Measurements from ENCODE around the gene CDADC1. TPM values are rescaled to one million over a fixed set of nuclear protein-coding genes. Genes with fewer than 3 reads are reported as not detected.

The CDADC1 gene
- polyA plus RNA-seq, 1 of the 3 experiments (the other 2 are of a cell fraction): 3.5 TPM

GRCh38 chr13:49271264-49271663 lies 23.5 kb downstream of the CDADC1 start:
- H4K20me1 ChIP-seq (ENCODE audit: insufficient read depth): no peaks in the 10 kb centered on the region
- H3K36me3 ChIP-seq (replicated peaks in 1 of 2; ENCODE audit: control insufficient read depth in 1 of 2, insufficient read depth in 2 of 2, low read length in 1 of 2): peaks cover 0 to 14% of the 10 kb centered on the region in 2 experiments
- H3K27me3 ChIP-seq (ENCODE audit: insufficient read depth): no peaks in the 10 kb centered on the region
- WGBS (ENCODE audit: low lambda C conversion rate): 100% methylated on average over 1 of the region's 1 CpG
- H3F3A ChIP-seq (replicated peaks; ENCODE audit: insufficient read depth): no peaks in the 10 kb centered on the region
- no peak overlapping the region for H3K4me3 ChIP-seq (ENCODE audit: low read depth in 2 of 2, low read length in 1 of 2)
- no peaks in the 10 kb centered on the region for H3K79me2 ChIP-seq (ENCODE audit: insufficient read depth)
- TF ChIP-seq RXRA (IDR thresholded peaks at IDR 0.05; ENCODE audit: borderline replicate concordance, low read depth) (no peak), YY1 (IDR thresholded peaks at IDR 0.05; ENCODE audit: low read depth) (no peak), ZBTB33 (IDR thresholded peaks at IDR 0.05; ENCODE audit: borderline replicate concordance, low read depth) (no peak), USF2 (IDR thresholded peaks at IDR 0.05; ENCODE audit: borderline replicate concordance, low read depth, low read length) (no peak), NRF1 (IDR thresholded peaks at IDR 0.05; ENCODE audit: low read depth, low read length) (no peak), GATA2 (CRISPR knock-in tag; IDR thresholded peaks at IDR 0.05) (no peak), EP300 (IDR thresholded peaks at IDR 0.05; ENCODE audit: borderline replicate concordance in 1 of 2, low read depth in 1 of 2, low read length in 1 of 2) (no peak), POLR2AphosphoS5 (IDR thresholded peaks at IDR 0.05; ENCODE audit: low read depth, low read length) (no peak), USF1 (IDR thresholded peaks at IDR 0.05; ENCODE audit: borderline replicate concordance, low read depth) (no peak), CHD2 (IDR thresholded peaks at IDR 0.05; ENCODE audit: low read length, partially characterized antibody) (no peak), NFIC (IDR thresholded peaks at IDR 0.05; ENCODE audit: borderline replicate concordance) (no peak), FOSL2 (IDR thresholded peaks at IDR 0.05; ENCODE audit: borderline replicate concordance, low read depth) (no peak), SIN3A (IDR thresholded peaks at IDR 0.05; ENCODE audit: borderline replicate concordance, low read depth, low read length) (no peak), FOXM1 (IDR thresholded peaks at IDR 0.05; ENCODE audit: low read depth) (no peak), JUND (IDR thresholded peaks at IDR 0.05) (no peak), RAD21 (IDR thresholded peaks at IDR 0.05; ENCODE audit: low read length) (no peak), MEF2A (IDR thresholded peaks at IDR 0.05; ENCODE audit: borderline replicate concordance, low read depth) (no peak)
- TF ChIP-seq, protein P1, sequence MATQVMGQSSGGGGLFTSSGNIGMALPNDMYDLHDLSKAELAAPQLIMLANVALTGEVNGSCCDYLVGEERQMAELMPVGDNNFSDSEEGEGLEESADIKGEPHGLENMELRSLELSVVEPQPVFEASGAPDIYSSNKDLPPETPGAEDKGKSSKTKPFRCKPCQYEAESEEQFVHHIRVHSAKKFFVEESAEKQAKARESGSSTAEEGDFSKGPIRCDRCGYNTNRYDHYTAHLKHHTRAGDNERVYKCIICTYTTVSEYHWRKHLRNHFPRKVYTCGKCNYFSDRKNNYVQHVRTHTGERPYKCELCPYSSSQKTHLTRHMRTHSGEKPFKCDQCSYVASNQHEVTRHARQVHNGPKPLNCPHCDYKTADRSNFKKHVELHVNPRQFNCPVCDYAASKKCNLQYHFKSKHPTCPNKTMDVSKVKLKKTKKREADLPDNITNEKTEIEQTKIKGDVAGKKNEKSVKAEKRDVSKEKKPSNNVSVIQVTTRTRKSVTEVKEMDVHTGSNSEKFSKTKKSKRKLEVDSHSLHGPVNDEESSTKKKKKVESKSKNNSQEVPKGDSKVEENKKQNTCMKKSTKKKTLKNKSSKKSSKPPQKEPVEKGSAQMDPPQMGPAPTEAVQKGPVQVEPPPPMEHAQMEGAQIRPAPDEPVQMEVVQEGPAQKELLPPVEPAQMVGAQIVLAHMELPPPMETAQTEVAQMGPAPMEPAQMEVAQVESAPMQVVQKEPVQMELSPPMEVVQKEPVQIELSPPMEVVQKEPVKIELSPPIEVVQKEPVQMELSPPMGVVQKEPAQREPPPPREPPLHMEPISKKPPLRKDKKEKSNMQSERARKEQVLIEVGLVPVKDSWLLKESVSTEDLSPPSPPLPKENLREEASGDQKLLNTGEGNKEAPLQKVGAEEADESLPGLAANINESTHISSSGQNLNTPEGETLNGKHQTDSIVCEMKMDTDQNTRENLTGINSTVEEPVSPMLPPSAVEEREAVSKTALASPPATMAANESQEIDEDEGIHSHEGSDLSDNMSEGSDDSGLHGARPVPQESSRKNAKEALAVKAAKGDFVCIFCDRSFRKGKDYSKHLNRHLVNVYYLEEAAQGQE (IDR thresholded peaks at IDR 0.05; ENCODE audit: low read depth, low read length): no peak
- TF ChIP-seq, protein P2, sequence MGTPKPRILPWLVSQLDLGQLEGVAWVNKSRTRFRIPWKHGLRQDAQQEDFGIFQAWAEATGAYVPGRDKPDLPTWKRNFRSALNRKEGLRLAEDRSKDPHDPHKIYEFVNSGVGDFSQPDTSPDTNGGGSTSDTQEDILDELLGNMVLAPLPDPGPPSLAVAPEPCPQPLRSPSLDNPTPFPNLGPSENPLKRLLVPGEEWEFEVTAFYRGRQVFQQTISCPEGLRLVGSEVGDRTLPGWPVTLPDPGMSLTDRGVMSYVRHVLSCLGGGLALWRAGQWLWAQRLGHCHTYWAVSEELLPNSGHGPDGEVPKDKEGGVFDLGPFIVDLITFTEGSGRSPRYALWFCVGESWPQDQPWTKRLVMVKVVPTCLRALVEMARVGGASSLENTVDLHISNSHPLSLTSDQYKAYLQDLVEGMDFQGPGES (IDR thresholded peaks at IDR 0.05; ENCODE audit: low read depth, low read length): no peak
- TF ChIP-seq, protein P3, sequence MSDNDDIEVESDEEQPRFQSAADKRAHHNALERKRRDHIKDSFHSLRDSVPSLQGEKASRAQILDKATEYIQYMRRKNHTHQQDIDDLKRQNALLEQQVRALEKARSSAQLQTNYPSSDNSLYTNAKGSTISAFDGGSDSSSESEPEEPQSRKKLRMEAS (IDR thresholded peaks at IDR 0.05; ENCODE audit: low read depth): no peak
- no peak overlapping the region for H3K27ac ChIP-seq (ENCODE audit: low read depth in 2 of 2, low read length in 1 of 2)
- no peak overlapping the region for H3K9ac ChIP-seq
- CTCF ChIA-PET: interaction anchor here (0.6 to 2.4 kb wide), 3 partner anchors 9 to 336 kb away, joined by 3 to 12 read pairs (median 4); no protein-coding TSS in a partner anchor
- no peaks in the 10 kb centered on the region for H3K9me3 ChIP-seq
- H3K9me2 ChIP-seq: no peaks in the 10 kb centered on the region
- H3K4me1 ChIP-seq (ENCODE audit: control insufficient read depth in 1 of 2, insufficient read depth in 2 of 2, low read depth in 1 of 2, low read length in 1 of 2): no peaks in the 10 kb centered on the region
- DNase-seq: no peak
- H2AFZ ChIP-seq (ENCODE audit: low read depth): no peak overlapping the region
- POLR2A ChIA-PET: no interaction called here
- H3K4me2 ChIP-seq: no peak overlapping the region

Measured in SK-N-SH (cell line).